DOHH2 (cell line): Measurements from ENCODE around the gene ROBO1.

Experiments
- H3F3A ChIP-seq: fragments of 200-600 bp; sonication (generic), shearing (Covaris generic); 2 replicates; pipeline ENCODE4 v1.6.0; 2016; ENCODE audit warnings: antibody characterized with exemption, mild to moderate bottlenecking; ENCODE audit not compliant: control insufficient read depth, insufficient read depth
- H3K27ac ChIP-seq: fragments of 200-600 bp; sonication (generic); 2 replicates; pipeline ENCODE4 v1.5.1; 2014; ENCODE audit warnings: low read depth, mild to moderate bottlenecking, low read length, moderate library complexity
- H3K27me3 ChIP-seq: fragments of 200-600 bp; sonication (generic); 2 replicates; pipeline ENCODE4 v1.6.1; 2014; ENCODE audit warnings: mild to moderate bottlenecking, low read length, mixed read lengths; ENCODE audit not compliant: control insufficient read depth
- H3K36me3 ChIP-seq: fragments of 200-600 bp; sonication (generic); 2 replicates; pipeline ENCODE4 v1.6.1; 2014; ENCODE audit warnings: mild to moderate bottlenecking, low read length, moderate library complexity, mixed read lengths; ENCODE audit not compliant: control insufficient read depth
- H3K4me1 ChIP-seq: fragments of 200-600 bp; sonication (generic); 2 replicates; pipeline ENCODE4 v1.6.1; 2014; ENCODE audit warnings: mild to moderate bottlenecking, low read length, mixed read lengths; ENCODE audit not compliant: control insufficient read depth
- H3K4me2 ChIP-seq: fragments of 200-600 bp; sonication (generic); 2 replicates; pipeline ENCODE4 v1.6.0; 2014; ENCODE audit warnings: mild to moderate bottlenecking, low read length, moderate library complexity
- H3K4me3 ChIP-seq: fragments of 200-600 bp; sonication (generic); 2 replicates; pipeline ENCODE4 v1.5.1; 2014; ENCODE audit warnings: mild to moderate bottlenecking, low read length, mixed read lengths
- H3K79me2 ChIP-seq: fragments of 200-600 bp; sonication (generic); 2 replicates; pipeline ENCODE4 v1.6.1; 2014; ENCODE audit warnings: mild to moderate bottlenecking, low read length, mixed read lengths; ENCODE audit not compliant: control insufficient read depth
- H3K9me2 ChIP-seq: fragments of 200-600 bp; sonication (generic); replicated peaks from 2 replicates; pipeline ENCODE4 v1.6.1; 2014; ENCODE audit warnings: mild to moderate bottlenecking, low read length, mixed read lengths; ENCODE audit not compliant: control insufficient read depth
- H3K9me3 ChIP-seq: fragments of 200-600 bp; sonication (generic); 2 replicates; pipeline ENCODE4 v1.6.1; 2014; ENCODE audit warnings: antibody characterized with exemption, low read length, mixed read lengths; ENCODE audit not compliant: control insufficient read depth, insufficient read depth
- H4K20me1 ChIP-seq: fragments of 200-600 bp; sonication (generic); 2 replicates; pipeline ENCODE4 v1.6.0; 2014; ENCODE audit warnings: low read depth, mild to moderate bottlenecking, antibody characterized with exemption, low read length, moderate library complexity; ENCODE audit not compliant: control insufficient read depth, insufficient read depth
- CTCF ChIP-seq: fragments of 200-600 bp; sonication (generic); IDR thresholded peaks from one replicate; pipeline ENCODE4 v1.5.1; 2014; ENCODE audit warnings: antibody characterized with exemption, mild to moderate bottlenecking, low read depth, low read length; ENCODE audit not compliant: poor library complexity, severe bottlenecking
- EZH2phosphoT487 ChIP-seq: fragments of 200-600 bp; sonication (generic); IDR thresholded peaks from 2 replicates; pipeline ENCODE4 v1.6.1; 2017; ENCODE audit warnings: borderline replicate concordance, mild to moderate bottlenecking, antibody characterized with exemption, low read length, moderate library complexity, mixed read lengths

Gene ROBO1

GRCh38 chr3:78809966-78810365, 957.8 kb downstream of the ROBO1 start:
- Histone ChIP-seq H3K27me3 (no peaks in the 10 kb centered on the region), H3K9me2 (no peaks in the 10 kb centered on the region), H3K4me2 (no peak overlapping the region), H3K36me3 (no peaks in the 10 kb centered on the region), H3K9me3 (no peaks in the 10 kb centered on the region), H4K20me1 (no peaks in the 10 kb centered on the region), H3K79me2 (no peaks in the 10 kb centered on the region), H3K4me3 (no peak overlapping the region), H3K4me1 (no peaks in the 10 kb centered on the region), H3K27ac (no peak overlapping the region), H3F3A (no peaks in the 10 kb centered on the region)
- TF ChIP-seq EZH2phosphoT487 (no peak), CTCF (no peak)

- Histone ChIP-seq H3F3A (no peaks in the 10 kb centered on the region), H3K4me1 (no peaks in the 10 kb centered on the region), H4K20me1 (no peaks in the 10 kb centered on the region), H3K4me3 (no peak overlapping the region), H3K79me2 (no peaks in the 10 kb centered on the region), H3K27me3 (no peaks in the 10 kb centered on the region), H3K4me2 (no peak overlapping the region), H3K36me3 (no peaks in the 10 kb centered on the region), H3K9me3 (no peaks in the 10 kb centered on the region), H3K9me2 (no peaks in the 10 kb centered on the region), H3K27ac (no peak overlapping the region)
- no peak for TF ChIP-seq EZH2phosphoT487
- TF ChIP-seq CTCF = no peak
Measured at GRCh38 chr3:78804251-78805037, 963.4 kb downstream of the ROBO1 start.

GRCh38 chr3:78802562-78802930, 965.3 kb downstream of the ROBO1 start:
- Histone ChIP-seq H3K27me3 (no peaks in the 10 kb centered on the region), H3K9me3 (no peaks in the 10 kb centered on the region), H3K4me1 (no peaks in the 10 kb centered on the region), H3K27ac (no peak overlapping the region), H3K9me2 (no peaks in the 10 kb centered on the region), H3F3A (no peaks in the 10 kb centered on the region), H3K4me2 (no peak overlapping the region), H4K20me1 (no peaks in the 10 kb centered on the region), H3K4me3 (no peak overlapping the region), H3K79me2 (no peaks in the 10 kb centered on the region), H3K36me3 (no peaks in the 10 kb centered on the region)
- TF ChIP-seq EZH2phosphoT487 = no peak
- TF ChIP-seq CTCF = no peak
